Hepatocyte (in vitro differentiated cells): ENCODE measurements around the gene CSNK1G1. TPM values are rescaled to one million over a fixed set of nuclear protein-coding genes. Genes with fewer than 3 reads are reported as not detected.
"Not testable (repeated sequence)": the region's sequence is repeated elsewhere in the genome, so short reads cannot be mapped to it uniquely, and the experiment has no call there.

ENCODE experiments used
- DNase-seq: peaks from one replicate; pipeline ENCODE4 v3.0.0-alpha.2; 2016; ENCODE audit warnings: low spot score
- H2AFZ ChIP-seq: fragments of 200-600 bp; sonication (generic); 2 replicates; pipeline ENCODE4 v1.6.0; 2016; ENCODE audit warnings: antibody characterized with exemption, mild to moderate bottlenecking
- H3K27ac ChIP-seq: fragments of 200-600 bp; sonication (generic); 2 replicates; pipeline ENCODE4 v1.5.1; 2016; ENCODE audit warnings: mild to moderate bottlenecking
- H3K27me3 ChIP-seq: fragments of 200-600 bp; sonication (generic); 2 replicates; pipeline ENCODE4 v1.6.1; 2016
- H3K36me3 ChIP-seq: fragments of 200-600 bp; sonication (generic); replicated peaks from 2 replicates; pipeline ENCODE4 v1.5.1; 2016; ENCODE audit warnings: low read depth; ENCODE audit not compliant: insufficient read depth
- H3K4me1 ChIP-seq: fragments of 200-600 bp; sonication (generic); 2 replicates; pipeline ENCODE4 v1.5.1; 2016; ENCODE audit warnings: mild to moderate bottlenecking, moderate library complexity; ENCODE audit not compliant: insufficient read depth
- H3K4me2 ChIP-seq: fragments of 200-600 bp; sonication (generic); 2 replicates; pipeline ENCODE4 v1.6.0; 2016
- H3K4me3 ChIP-seq: fragments of 200-600 bp; sonication (generic); 2 replicates; pipeline ENCODE4 v1.5.1; 2016; ENCODE audit warnings: mild to moderate bottlenecking
- H3K79me2 ChIP-seq: fragments of 200-600 bp; sonication (generic); 2 replicates; pipeline ENCODE4 v1.6.0; 2017; ENCODE audit warnings: mild to moderate bottlenecking
- H3K9me2 ChIP-seq: fragments of 200-600 bp; sonication (generic); replicated peaks from 2 replicates; pipeline ENCODE4 v1.6.0; 2017; ENCODE audit warnings: mild to moderate bottlenecking; ENCODE audit not compliant: insufficient read depth
- H3K9me3 ChIP-seq: fragments of 200-600 bp; sonication (generic); 2 replicates; pipeline ENCODE4 v1.5.1; 2016; ENCODE audit warnings: low read depth, mild to moderate bottlenecking
- H4K20me1 ChIP-seq: fragments of 200-600 bp; sonication (generic); 2 replicates; pipeline ENCODE4 v1.6.0; 2016; ENCODE audit warnings: mild to moderate bottlenecking; ENCODE audit not compliant: insufficient read depth, poor library complexity, severe bottlenecking
- EZH2 ChIP-seq: fragments of 200-600 bp; sonication (generic); IDR thresholded peaks from 2 replicates; pipeline ENCODE4 v1.6.1; 2016; ENCODE audit warnings: antibody characterized with exemption, mild to moderate bottlenecking, borderline replicate concordance
- EZH2phosphoT487 ChIP-seq: fragments of 200-600 bp; sonication (generic); IDR thresholded peaks from one replicate; pipeline ENCODE4 v1.6.1; 2018; ENCODE audit warnings: antibody characterized with exemption, mild to moderate bottlenecking, low read depth, moderate library complexity; ENCODE audit not compliant: unreplicated experiment, severe bottlenecking
- WGBS: methylation state at CpG from one replicate; pipeline ENCODE4 v1.1.6; 2016; ENCODE audit warnings: low lambda C conversion rate; ENCODE audit errors: missing lambda C conversion rate; 5-methylcytosine and 5-hydroxymethylcytosine counted together
- polyA plus RNA-seq: library from polyadenylated mRNA; unstranded; fragments of >200 nt; fragmentation: Nextera tagmentation; extraction: Ambion mirVana; gene quantifications from 2 replicates; pipeline ENCODE4 v1.2.1, GENCODE V29; 2016
- total RNA-seq: library from RNA; depleted of rRNA; stranded (reverse); fragments of >200 nt; gene quantifications from 2 replicates; pipeline ENCODE4 v1.2.3, GENCODE V29; 2014
- TF ChIP-seq, protein P1 (sequence below): fragments of 200-600 bp; sonication (generic); IDR thresholded peaks from 2 replicates; pipeline ENCODE4 v1.5.1; 2016; ENCODE audit warnings: antibody characterized with exemption, mild to moderate bottlenecking; ENCODE audit not compliant: poor library complexity

CSNK1G1 gene
- total and polyA plus RNA-seq, 2 experiments from 2014 or later, result 7.7 to 18.1 TPM

DNA sequence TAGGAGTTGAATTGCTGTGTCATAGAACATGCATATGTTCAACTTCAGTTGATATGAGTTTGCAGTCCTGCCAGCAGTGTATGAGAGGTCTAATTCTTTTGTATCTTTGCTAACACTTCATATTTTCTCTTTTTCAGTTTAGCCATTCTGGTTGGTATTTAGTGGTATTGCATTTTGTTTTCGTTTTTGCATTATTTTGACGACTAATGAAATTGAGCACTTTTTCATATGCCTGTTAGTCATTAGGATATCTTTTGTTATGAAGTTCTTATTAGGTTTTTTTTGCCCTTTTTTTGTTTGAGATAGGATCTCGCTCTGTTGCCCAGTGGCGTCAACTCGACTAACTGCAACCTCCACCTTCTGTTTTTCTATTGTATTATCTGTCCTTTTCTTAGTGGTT is 40.8 kb upstream of the CSNK1G1 start:
- H3K4me3 ChIP-seq, result no peak overlapping the region
- 95% methylated on average over 5 of the region's 5 CpGs for WGBS
- no peaks in the 10 kb centered on the region for H4K20me1 ChIP-seq
- no peaks in the 10 kb centered on the region for H3K9me3 ChIP-seq
- TF ChIP-seq, protein P1, sequence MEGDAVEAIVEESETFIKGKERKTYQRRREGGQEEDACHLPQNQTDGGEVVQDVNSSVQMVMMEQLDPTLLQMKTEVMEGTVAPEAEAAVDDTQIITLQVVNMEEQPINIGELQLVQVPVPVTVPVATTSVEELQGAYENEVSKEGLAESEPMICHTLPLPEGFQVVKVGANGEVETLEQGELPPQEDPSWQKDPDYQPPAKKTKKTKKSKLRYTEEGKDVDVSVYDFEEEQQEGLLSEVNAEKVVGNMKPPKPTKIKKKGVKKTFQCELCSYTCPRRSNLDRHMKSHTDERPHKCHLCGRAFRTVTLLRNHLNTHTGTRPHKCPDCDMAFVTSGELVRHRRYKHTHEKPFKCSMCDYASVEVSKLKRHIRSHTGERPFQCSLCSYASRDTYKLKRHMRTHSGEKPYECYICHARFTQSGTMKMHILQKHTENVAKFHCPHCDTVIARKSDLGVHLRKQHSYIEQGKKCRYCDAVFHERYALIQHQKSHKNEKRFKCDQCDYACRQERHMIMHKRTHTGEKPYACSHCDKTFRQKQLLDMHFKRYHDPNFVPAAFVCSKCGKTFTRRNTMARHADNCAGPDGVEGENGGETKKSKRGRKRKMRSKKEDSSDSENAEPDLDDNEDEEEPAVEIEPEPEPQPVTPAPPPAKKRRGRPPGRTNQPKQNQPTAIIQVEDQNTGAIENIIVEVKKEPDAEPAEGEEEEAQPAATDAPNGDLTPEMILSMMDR, result no peak
- TF ChIP-seq EZH2, result no peak
- no peak for TF ChIP-seq EZH2phosphoT487
- DNase-seq, result no peak
- no peaks in the 10 kb centered on the region for H3K9me2 ChIP-seq
- no peak overlapping the region for H3K4me2 ChIP-seq
- H3K79me2 ChIP-seq, result no peaks in the 10 kb centered on the region
- H3K27ac ChIP-seq, result no peak overlapping the region
- no peaks in the 10 kb centered on the region for H3K4me1 ChIP-seq
- H3K36me3 ChIP-seq, result no peaks in the 10 kb centered on the region
- H2AFZ ChIP-seq, result no peak overlapping the region
- no peaks in the 10 kb centered on the region for H3K27me3 ChIP-seq

DNA sequence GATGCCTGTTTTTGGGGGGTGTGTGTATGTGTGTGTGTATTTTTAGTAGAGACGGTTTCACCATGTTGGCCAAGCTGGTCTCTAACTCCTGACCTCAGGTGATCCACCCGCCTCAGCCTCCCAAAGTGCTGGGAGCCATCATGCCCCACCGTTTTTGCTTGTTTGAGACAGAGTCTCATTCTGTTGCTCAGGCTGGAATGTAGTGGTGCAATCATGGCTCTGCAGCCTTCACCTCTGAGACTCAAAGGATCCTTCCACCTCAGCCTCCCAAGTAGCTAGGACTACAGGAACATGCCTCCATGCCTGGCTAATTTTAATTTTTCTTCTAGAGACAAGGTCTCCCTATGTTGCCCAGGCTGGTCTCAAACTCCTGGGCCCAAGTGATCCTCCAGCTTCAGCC is 36.5 kb upstream of the CSNK1G1 start:
- not testable (repeated sequence) for H4K20me1 ChIP-seq, H2AFZ ChIP-seq, DNase-seq, H3K4me1 ChIP-seq, H3K27me3 ChIP-seq, H3K9me3 ChIP-seq, H3K36me3 ChIP-seq, H3K27ac ChIP-seq, H3K4me3 ChIP-seq, H3K9me2 ChIP-seq, H3K4me2 ChIP-seq
- whole genome bisulfite sequencing, result 92% methylated on average over 3 of the region's 3 CpGs
- peaks cover 37% of the 10 kb centered on the region for H3K79me2 ChIP-seq

DNA sequence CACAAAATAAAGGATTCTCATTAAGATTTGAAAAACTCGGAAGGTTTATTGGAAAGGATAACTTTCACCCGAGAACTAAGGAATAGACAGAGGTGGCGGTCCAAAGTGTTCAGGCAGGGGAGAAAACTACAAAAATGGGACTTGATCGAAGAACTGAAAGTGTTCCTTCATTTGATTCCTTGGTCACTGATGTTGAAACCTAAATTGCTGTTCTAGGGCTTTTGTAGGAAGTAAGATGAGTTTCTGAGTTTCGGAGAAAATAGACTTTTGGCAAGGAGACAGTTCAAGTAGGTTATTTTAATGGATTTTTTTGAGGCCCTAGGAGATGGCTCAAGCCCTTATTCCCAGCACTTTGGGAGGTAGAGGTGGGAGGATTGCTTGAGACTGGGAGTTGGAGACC is 33.1 kb upstream of the CSNK1G1 start:
- H3K27ac ChIP-seq, result no peak overlapping the region
- H4K20me1 ChIP-seq, result no peaks in the 10 kb centered on the region
- no peaks in the 10 kb centered on the region for H3K4me1 ChIP-seq
- H3K27me3 ChIP-seq, result no peaks in the 10 kb centered on the region
- H2AFZ ChIP-seq, result no peak overlapping the region
- 94% methylated on average over 5 of the region's 5 CpGs for WGBS
- no peaks in the 10 kb centered on the region for H3K9me3 ChIP-seq
- peak overlapping the region; percentile 79 for H3K4me2 ChIP-seq
- no peaks in the 10 kb centered on the region for H3K9me2 ChIP-seq
- DNase-seq, result no peak
- no peak overlapping the region for H3K4me3 ChIP-seq
- H3K36me3 ChIP-seq, result no peaks in the 10 kb centered on the region
- peaks cover 43% of the 10 kb centered on the region for H3K79me2 ChIP-seq
- TF ChIP-seq, protein P1, result no peak
- TF ChIP-seq EZH2phosphoT487, result no peak
- no peak for TF ChIP-seq EZH2

DNA sequence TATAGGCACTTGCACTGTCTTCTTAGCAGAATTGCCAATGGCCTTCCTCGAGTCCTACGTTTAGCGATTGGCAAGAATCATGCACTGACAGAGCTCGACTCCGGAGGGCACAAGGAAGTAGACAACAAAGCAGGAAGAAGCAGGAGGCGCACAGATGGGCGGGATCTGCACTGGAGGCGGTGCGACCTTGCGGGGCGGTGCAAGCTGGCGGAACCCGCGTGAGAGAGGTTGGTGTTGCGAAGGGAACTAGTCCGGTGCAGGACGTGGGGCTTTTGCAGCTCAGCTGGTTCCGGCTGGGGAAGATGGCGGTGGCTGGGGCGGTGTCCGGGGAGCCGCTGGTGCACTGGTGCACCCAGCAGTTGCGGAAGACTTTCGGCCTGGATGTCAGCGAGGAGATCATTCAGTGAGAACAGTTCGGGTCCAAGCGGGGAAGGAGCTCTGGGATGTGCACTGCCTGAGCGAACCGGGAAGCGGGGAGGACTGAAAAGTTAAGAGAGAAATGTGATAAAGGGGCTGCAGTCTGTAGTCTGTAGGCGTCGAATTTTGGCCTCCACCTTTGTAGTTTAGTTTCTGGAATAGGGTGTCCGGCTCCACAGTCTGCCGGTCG is 31.7 kb upstream of the CSNK1G1 start, which contains the start of gene TRIP4:
Gene TRIP4 (plus strand): TSS at position 275 of the 607 bp plus-strand sequence. CDS start 28 bp downstream, at position 303.
- WGBS, result 2% methylated on average over 35 of the region's 35 CpGs

More for the DNA sequence above, 31.7 kb upstream of the CSNK1G1 start, which contains the start of gene TRIP4:
- TF ChIP-seq, protein P1, result peak; percentile 14
- no peak for TF ChIP-seq EZH2
- Histone ChIP-seq H3K9me2 (no peaks in the 10 kb centered on the region), H3K79me2 (peaks cover 43% of the 10 kb centered on the region), H3K4me2 (peak within 1 kb of the TSS; percentile 84), H3K4me1 (no peaks in the 10 kb centered on the region), H3K4me3 (peak within 1 kb of the TSS; percentile 67), H4K20me1 (no peaks in the 10 kb centered on the region), H3K36me3 (no peaks in the 10 kb centered on the region), H3K27me3 (no peaks in the 10 kb centered on the region), H2AFZ (peak within 1 kb of the TSS; percentile 93), H3K9me3 (no peaks in the 10 kb centered on the region), H3K27ac (peak within 1 kb of the TSS; percentile 84)
- peak; percentile 96 for DNase-seq
